SH-SY5Y (cell line): ENCODE data around the gene EFCAB5.

Experiments used
- GATA2 ChIP-seq: IDR thresholded peaks from 2 replicates; pipeline ENCODE4 v1.6.1; 2011; ENCODE audit warnings: mild to moderate bottlenecking, low read depth, low read length
- GATA3 ChIP-seq: IDR thresholded peaks from 2 replicates; pipeline ENCODE4 v1.6.1; 2011; ENCODE audit warnings: low read depth, mild to moderate bottlenecking, low read length, moderate library complexity

DNA sequence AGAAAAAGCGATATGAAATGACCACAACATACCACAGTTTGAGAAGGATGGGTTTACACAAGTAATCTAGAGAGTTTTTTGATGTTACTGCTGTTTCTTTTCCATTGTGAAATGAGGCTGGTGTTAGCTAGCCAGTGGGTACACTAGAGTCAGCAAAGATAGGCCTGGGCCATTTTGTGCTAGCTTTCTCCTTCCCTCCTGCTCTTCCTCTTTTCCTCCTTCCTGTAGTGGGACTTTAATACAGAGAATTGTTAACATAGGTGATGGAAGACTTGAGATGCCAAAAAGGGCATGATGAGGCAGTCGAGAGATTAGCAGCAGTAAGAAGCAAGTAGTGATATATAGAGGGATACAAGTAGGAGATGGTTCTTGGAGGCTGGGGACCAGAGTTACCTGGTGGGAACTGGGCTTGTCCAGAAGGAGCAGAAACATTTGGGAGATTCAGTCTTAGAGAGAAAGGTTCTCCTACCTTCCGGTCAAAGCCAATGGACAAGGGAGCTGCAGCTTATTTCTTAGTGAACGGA, 182.9 kb downstream of the EFCAB5 start:
- TF ChIP-seq GATA2 (no peak), GATA3 (no peak)
